IMR-90 (cell line): ENCODE measurements around the gene ZFX. TPM values are rescaled to one million over a fixed set of nuclear protein-coding genes. Genes with fewer than 3 reads are reported as not detected.

Experiments
- ATAC-seq: fragments of 200-7000 bp; cut with Tn5 transposase; 2 replicates; pipeline ENCODE4 v1.9.1; 2020; ENCODE audit warnings: low read depth, mild to moderate bottlenecking, moderate library complexity
- BruUV-seq: library from RNA; stranded (reverse); fragments of 400-500 nt; replicated peaks from 2 replicates; lab custom pipeline; 2021; lab: Mats Ljungman, UMichigan
- CTCF ChIA-PET: fragments of 300-600 bp; formaldehyde crosslinking; extraction: SDS; loops from one replicate; lab custom pipeline; 2021; ENCODE audit warnings: antibody characterized with exemption; lab: Yijun Ruan, JAX
- POLR2A ChIA-PET: fragments of 300-600 bp; sonication (Branson Sonifier 250); formaldehyde crosslinking; loops from one replicate; lab custom pipeline; 2022; ENCODE audit warnings: antibody characterized with exemption; ENCODE audit not compliant: unreplicated experiment; lab: Charles Lee
- DNase-seq: peaks from one replicate; pipeline ENCODE4 v3.0.0; 2013
- H2AFZ ChIP-seq: replicated peaks from 2 replicates; pipeline ENCODE3; 2013; ENCODE audit warnings: low read length, mild to moderate bottlenecking; ENCODE audit not compliant: poor library complexity
- H2AK5ac ChIP-seq: 2 replicates; pipeline ENCODE4 v1.6.1; 2013; ENCODE audit warnings: low read depth, low read length, inconsistent platforms
- H2AK9ac ChIP-seq: replicated peaks from 2 replicates; pipeline ENCODE3; 2013; ENCODE audit warnings: mild to moderate bottlenecking, low read depth, low read length, moderate library complexity; ENCODE audit not compliant: poor library complexity
- H2BK120ac ChIP-seq: 2 replicates; pipeline ENCODE4 v1.6.1; 2013; ENCODE audit warnings: low read depth, low read length, inconsistent platforms
- H2BK15ac ChIP-seq: 3 replicates; pipeline ENCODE4 v1.6.1; 2013; ENCODE audit warnings: low read depth, low read length, inconsistent platforms
- H2BK20ac ChIP-seq: 2 replicates; pipeline ENCODE4 v1.6.1; 2013; ENCODE audit warnings: low read depth, mild to moderate bottlenecking, inconsistent platforms, low read length, moderate library complexity
- H2BK5ac ChIP-seq: 2 replicates; pipeline ENCODE4 v1.6.1; 2013; ENCODE audit warnings: mild to moderate bottlenecking, low read depth, low read length, inconsistent platforms; ENCODE audit not compliant: poor library complexity, severe bottlenecking
- H3K14ac ChIP-seq: replicated peaks from 2 replicates; pipeline ENCODE4 v1.6.1; 2013; ENCODE audit warnings: low read depth, low read length, inconsistent platforms
- H3K18ac ChIP-seq: 2 replicates; pipeline ENCODE4 v1.6.1; 2013; ENCODE audit warnings: low read depth, low read length, control low read depth
- H3K23ac ChIP-seq: 2 replicates; pipeline ENCODE4 v1.6.1; 2013; ENCODE audit warnings: low read depth, low read length, inconsistent platforms
- H3K27ac ChIP-seq: 2 replicates; pipeline ENCODE4 v1.5.1; 2013; ENCODE audit warnings: mild to moderate bottlenecking, control low read depth, low read length; ENCODE audit not compliant: insufficient read depth
- H3K27me3 ChIP-seq: 2 replicates; pipeline ENCODE4 v1.6.1; 2013; ENCODE audit warnings: low read length; ENCODE audit not compliant: control insufficient read depth, insufficient read depth
- H3K36me3 ChIP-seq: 2 replicates; pipeline ENCODE4 v1.6.1; 2013; ENCODE audit warnings: low read length, mixed read lengths; ENCODE audit not compliant: control insufficient read depth, insufficient read depth
- H3K4ac ChIP-seq: 2 replicates; pipeline ENCODE4 v1.6.1; 2013; ENCODE audit warnings: low read depth, low read length, inconsistent platforms
- H3K4me1 ChIP-seq: 2 replicates; pipeline ENCODE4 v1.6.1; 2013; ENCODE audit warnings: low read length, mixed read lengths; ENCODE audit not compliant: control insufficient read depth, insufficient read depth
- H3K4me2 ChIP-seq: 2 replicates; pipeline ENCODE4 v1.6.1; 2013; ENCODE audit warnings: low read depth, mild to moderate bottlenecking, control low read depth, low read length, moderate library complexity
- H3K4me3 ChIP-seq: 2 replicates; pipeline ENCODE4 v1.5.1; 2013; ENCODE audit warnings: low read depth, mild to moderate bottlenecking, control low read depth, low read length, moderate library complexity; ENCODE audit not compliant: insufficient read depth
- H3K56ac ChIP-seq: 2 replicates; pipeline ENCODE4 v1.6.1; 2013; ENCODE audit warnings: low read length, inconsistent platforms; ENCODE audit not compliant: insufficient read depth; ENCODE audit errors: extremely low read depth
- H3K79me1 ChIP-seq, 2 experiments: 2 replicates each; pipeline ENCODE4 v1.6.1; 2013; ENCODE audit warnings: low read length in 2 of 2, inconsistent platforms in 1 of 2, low read depth in 1 of 2
- H3K9ac ChIP-seq: 2 replicates; pipeline ENCODE4 v1.6.1; 2013; ENCODE audit warnings: low read depth, low read length, control low read depth
- H3K9me1 ChIP-seq: 2 replicates; pipeline ENCODE4 v1.6.1; 2013; ENCODE audit warnings: low read length, inconsistent platforms; ENCODE audit not compliant: insufficient read depth
- H3K9me3 ChIP-seq: 2 replicates; pipeline ENCODE4 v1.6.1; 2013; ENCODE audit warnings: low read length; ENCODE audit not compliant: control insufficient read depth, insufficient read depth
- H4K20me1 ChIP-seq: 2 replicates; pipeline ENCODE4 v1.6.1; 2013; ENCODE audit warnings: low read length, inconsistent platforms; ENCODE audit not compliant: insufficient read depth
- H4K5ac ChIP-seq: 2 replicates; pipeline ENCODE4 v1.6.1; 2013; ENCODE audit warnings: mild to moderate bottlenecking, low read depth, low read length, control low read depth
- H4K8ac ChIP-seq, 2 experiments: 2 replicates each; pipeline ENCODE4 v1.6.1; 2013; ENCODE audit warnings: low read depth in 2 of 2, low read length in 2 of 2, control low read depth in 1 of 2, inconsistent platforms in 1 of 2
- H4K91ac ChIP-seq: 2 replicates; pipeline ENCODE4 v1.6.1; 2013; ENCODE audit warnings: low read depth, low read length, inconsistent platforms; ENCODE audit not compliant: insufficient read depth
- BHLHE40 ChIP-seq: fragments of 150-350 bp; IDR thresholded peaks from 2 replicates; pipeline ENCODE4 v1.6.1; 2016; ENCODE audit warnings: mild to moderate bottlenecking, low read depth, low read length
- CEBPB ChIP-seq: IDR thresholded peaks from 2 replicates; pipeline ENCODE4 v1.6.1; 2012; ENCODE audit warnings: low read depth, low read length, improper control_type of control experiment
- CHD1 ChIP-seq: IDR thresholded peaks from 2 replicates; pipeline ENCODE4 v1.6.1; 2012; ENCODE audit warnings: low read depth, low read length, improper control_type of control experiment
- CTCF ChIP-seq: conservative IDR thresholded peaks from 2 replicates; pipeline ENCODE4 v1.5.1; 2012; ENCODE audit warnings: mild to moderate bottlenecking, low read depth, low read length, improper control_type of control experiment
- ELK1 ChIP-seq: fragments of 150-350 bp; IDR thresholded peaks from 2 replicates; pipeline ENCODE4 v1.6.1; 2016; ENCODE audit warnings: low read depth, mild to moderate bottlenecking, low read length, moderate library complexity, borderline replicate concordance
- FOS ChIP-seq: fragments of 150-350 bp; IDR thresholded peaks from 2 replicates; pipeline ENCODE4 v1.6.1; 2016; ENCODE audit warnings: low read depth, low read length
- MAFK ChIP-seq: IDR thresholded peaks from 2 replicates; pipeline ENCODE4 v1.6.1; 2012; ENCODE audit warnings: low read depth, low read length, improper control_type of control experiment
- MAZ ChIP-seq: IDR thresholded peaks from 2 replicates; pipeline ENCODE4 v1.6.1; 2012; ENCODE audit warnings: low read depth, mild to moderate bottlenecking, low read length, improper control_type of control experiment, moderate library complexity, borderline replicate concordance
- MXI1 ChIP-seq: IDR thresholded peaks from 2 replicates; pipeline ENCODE4 v1.6.1; 2012; ENCODE audit warnings: low read depth, mild to moderate bottlenecking, low read length, moderate library complexity, borderline replicate concordance
- NFE2L2 ChIP-seq: fragments of 150-350 bp; IDR thresholded peaks from 2 replicates; pipeline ENCODE4 v1.6.1; 2016; ENCODE audit warnings: low read depth, mild to moderate bottlenecking, low read length
- POLR2A ChIP-seq: IDR thresholded peaks from 2 replicates; pipeline ENCODE4 v1.6.1; 2012; ENCODE audit warnings: mild to moderate bottlenecking, low read depth, low read length
- RAD21 ChIP-seq: IDR thresholded peaks from 2 replicates; pipeline ENCODE4 v1.6.1; 2012; ENCODE audit warnings: low read length, improper control_type of control experiment
- RCOR1 ChIP-seq: IDR thresholded peaks from 2 replicates; pipeline ENCODE4 v1.6.1; 2012; ENCODE audit warnings: mild to moderate bottlenecking, low read length, improper control_type of control experiment; ENCODE audit not compliant: insufficient replicate concordance
- RFX5 ChIP-seq: IDR thresholded peaks from 2 replicates; pipeline ENCODE4 v1.8.0; 2012; ENCODE audit warnings: low read depth, mild to moderate bottlenecking, low read length, moderate library complexity
- SMC3 ChIP-seq: fragments of 150-350 bp; IDR thresholded peaks from 2 replicates; pipeline ENCODE4 v1.6.1; 2016; ENCODE audit warnings: low read depth, mild to moderate bottlenecking, antibody characterized with exemption, low read length, moderate library complexity
- USF2 ChIP-seq: fragments of 150-350 bp; IDR thresholded peaks from 2 replicates; pipeline ENCODE4 v1.6.1; 2017; ENCODE audit warnings: mild to moderate bottlenecking, antibody characterized with exemption, low read length, low read depth
- WGBS, 2 experiments: methylation state at CpG; one replicate each; pipeline versions ENCODE4 v1.1.5 to v1.1.7; 2013; ENCODE audit warnings: missing lambda C conversion rate in 2 of 2; ENCODE audit not compliant: insufficient read length in 1 of 2; ENCODE audit errors: extremely low coverage in 2 of 2; 5-methylcytosine and 5-hydroxymethylcytosine counted together
- dilution Hi-C: fragments of 300-500 bp; cut with HindIII; formaldehyde crosslinking; loops from one replicate; pipeline ENCODE4 v1.14.3; 2018; ENCODE audit warnings: low sequenced_read_pairs; ENCODE audit not compliant: unreplicated experiment
- in situ Hi-C: fragments of 300-500 bp; cut with MboI; formaldehyde crosslinking; loops from 3 replicates; pipeline ENCODE4 v1.14.3; 2019; ENCODE audit warnings: low sequenced_read_pairs, inconsistent platforms, mixed read lengths
- intact Hi-C: fragments of 100-400 bp; cut with micrococcal nuclease; formaldehyde crosslinking; loops from 2 replicates; pipeline ENCODE4 v1.10.0; 2022
- polyA plus RNA-seq, 3 experiments: library from polyadenylated mRNA; depleted of rRNA; stranded (reverse); fragments of >200 nt; gene quantifications; 2 replicates each; pipeline ENCODE4 v1.2.3, GENCODE V29; 2012; ENCODE audit warnings: low replicate concordance in 1 of 3
- total RNA-seq: library from RNA; depleted of rRNA; stranded (reverse); fragments of >200 nt; gene quantifications from 2 replicates; pipeline ENCODE4 v1.2.3, GENCODE V29; 2012

The ZFX gene
- total and polyA plus RNA-seq, 2 of the 4 experiments (the other 2 are of a cell fraction) = 16.0 to 99.3 TPM

GRCh38 chrX:24175276-24175675, 25.7 kb downstream of the ZFX start:
- Histone ChIP-seq H4K20me1 (peaks cover 44% of the 10 kb centered on the region), H2BK15ac (no peak overlapping the region), H3K79me1 (peaks cover 4 to 57% of the 10 kb centered on the region in 2 experiments), H3K9ac (no peak overlapping the region), H3K4ac (no peak overlapping the region), H3K4me3 (no peak overlapping the region), H4K5ac (no peak overlapping the region), H4K91ac (no peak overlapping the region), H3K23ac (no peak overlapping the region), H2AK9ac (no peak overlapping the region), H2BK20ac (no peak overlapping the region), H2BK120ac (no peak overlapping the region), H3K18ac (no peak overlapping the region), H3K27me3 (no peaks in the 10 kb centered on the region), H3K9me1 (peaks cover 5% of the 10 kb centered on the region), H2AFZ (no peak overlapping the region), H3K36me3 (peaks cover 35% of the 10 kb centered on the region), H3K56ac (no peak overlapping the region), H3K27ac (no peak overlapping the region), H4K8ac (no peak overlapping the region), H3K9me3 (no peaks in the 10 kb centered on the region), H3K14ac (no peak overlapping the region), H2AK5ac (no peak overlapping the region), H3K4me1 (peaks cover 5% of the 10 kb centered on the region), H3K4me2 (no peak overlapping the region), H2BK5ac (no peak overlapping the region)
- ATAC-seq = no peak
- BruUV-seq = no TSS peak
- dilution Hi-C loops = no loop called here
- ChIA-PET CTCF (no interaction called here), POLR2A (no interaction called here)
- no peak for TF ChIP-seq ELK1
- no peak for TF ChIP-seq USF2
- TF ChIP-seq CEBPB = no peak
- no peak for TF ChIP-seq RFX5
- no peak for TF ChIP-seq SMC3
- no peak for TF ChIP-seq BHLHE40
- TF ChIP-seq RCOR1 = no peak
- no peak for TF ChIP-seq CTCF
- no peak for TF ChIP-seq FOS
- TF ChIP-seq MAFK = no peak
- no peak for TF ChIP-seq RAD21
- TF ChIP-seq NFE2L2 = no peak
- TF ChIP-seq MAZ = no peak
- no peak for TF ChIP-seq MXI1
- no peak for TF ChIP-seq POLR2A
- TF ChIP-seq CHD1 = no peak
- no peak for DNase-seq
- WGBS, 2 experiments = no CpG with 5 or more reads among the region's 1 CpG
- intact Hi-C loops = no loop called here
- in situ Hi-C loops = no loop called here
